ENCODE data around the gene BEX4. TPM values are rescaled to one million over a fixed set of nuclear protein-coding genes. Genes with fewer than 3 reads are reported as not detected.

BEX4 gene
- total RNA-seq, 4 donors from 2014 or later, result 51.2 to 81.7 (median 60.0) TPM

Other genes with a start within 250 kb of the BEX4 start
- gene BEX1, start 150.9 kb upstream of the BEX4 start, total RNA-seq, result 10 to 100 TPM in 1 of 4 donors, 1 to 10 TPM in 3; 1.5 to 22.1 (median 2.9) TPM
- under 1 TPM in 2 of 4 donors, not detected in 2; 0.31 to 0.87 TPM for gene NXF3, start 122.0 kb upstream of the BEX4 start, total RNA-seq
- 10 to 100 TPM; 48.9 to 84.0 (median 64.4) TPM for gene TCEAL8, start 40.0 kb downstream of the BEX4 start, total RNA-seq
- gene TCEAL5, start 61.6 kb downstream of the BEX4 start, total RNA-seq, result under 1 TPM in 2 of 4 donors, not detected in 2; 0.54 to 0.92 TPM
- 10 to 100 TPM in 1 of 4 donors, 1 to 10 TPM in 3; 2.3 to 24.5 (median 5.4) TPM for gene BEX2, start 95.9 kb downstream of the BEX4 start, total RNA-seq
- gene TCEAL7, start 115.1 kb downstream of the BEX4 start, total RNA-seq, result 10 to 100 TPM in 3 of 4 donors, 1 to 10 TPM in 1; 10.0 to 20.5 (median 13.6) TPM
- 10 to 100 TPM; 52.9 to 86.7 (median 78.3) TPM for gene TCEAL9, start 141.4 kb downstream of the BEX4 start, total RNA-seq
- 100 to 1,000 TPM; 117 to 215 (median 167) TPM for gene BEX3, start 161.4 kb downstream of the BEX4 start, total RNA-seq